Smooth muscle cell (in vitro differentiated cells): Measurements from ENCODE around the gene TBC1D22A. TPM values are rescaled to one million over a fixed set of nuclear protein-coding genes. Genes with fewer than 3 reads are reported as not detected.

Experiments
- DNase-seq: peaks from one replicate; lab custom pipeline; 2025; ENCODE audit not compliant: unreplicated experiment; lab: John Stamatoyannopoulos, UW
- H2AFZ ChIP-seq: fragments of 200-600 bp; sonication (generic); 2 replicates; pipeline ENCODE4 v1.6.0; 2016; ENCODE audit warnings: antibody characterized with exemption, low read depth, mild to moderate bottlenecking
- H3F3A ChIP-seq: fragments of 200-600 bp; sonication (generic); 2 replicates; pipeline ENCODE4 v1.6.0; 2017; ENCODE audit warnings: antibody characterized with exemption, low read depth
- H3K27ac ChIP-seq: fragments of 200-600 bp; sonication (generic); 2 replicates; pipeline ENCODE4 v1.5.1; 2016; ENCODE audit warnings: low read depth, mild to moderate bottlenecking
- H3K27me3 ChIP-seq: fragments of 200-600 bp; sonication (generic); 2 replicates; pipeline ENCODE4 v1.6.1; 2016; ENCODE audit warnings: low read depth, mild to moderate bottlenecking
- H3K36me3 ChIP-seq: fragments of 200-600 bp; sonication (generic); 2 replicates; pipeline ENCODE4 v1.5.1; 2016; ENCODE audit warnings: low read depth
- H3K4me1 ChIP-seq: fragments of 200-600 bp; sonication (generic); 2 replicates; pipeline ENCODE4 v1.5.1; 2016; ENCODE audit warnings: low read depth
- H3K4me2 ChIP-seq: fragments of 200-600 bp; sonication (generic); 2 replicates; pipeline ENCODE4 v1.6.0; 2016; ENCODE audit warnings: mild to moderate bottlenecking
- H3K4me3 ChIP-seq: fragments of 200-600 bp; sonication (generic); 2 replicates; pipeline ENCODE4 v1.5.1; 2016; ENCODE audit warnings: mild to moderate bottlenecking
- H3K79me2 ChIP-seq: fragments of 200-600 bp; sonication (generic); 2 replicates; pipeline ENCODE4 v1.6.0; 2016; ENCODE audit warnings: low read depth, mild to moderate bottlenecking
- H3K9ac ChIP-seq: fragments of 200-600 bp; sonication (generic); 2 replicates; pipeline ENCODE4 v1.6.0; 2016; ENCODE audit warnings: low read depth
- H3K9me3 ChIP-seq: fragments of 200-600 bp; sonication (generic); replicated peaks from 2 replicates; pipeline ENCODE4 v1.5.1; 2016; ENCODE audit warnings: low read depth
- H4K20me1 ChIP-seq: fragments of 200-600 bp; sonication (generic); 2 replicates; pipeline ENCODE4 v1.6.0; 2016; ENCODE audit warnings: low read depth
- WGBS: methylation state at CpG from one replicate; pipeline ENCODE4 v1.1.7; 2016; ENCODE audit warnings: low lambda C conversion rate; 5-methylcytosine and 5-hydroxymethylcytosine counted together
- polyA plus RNA-seq: library from polyadenylated mRNA; unstranded; fragments of >200 nt; fragmentation: Nextera tagmentation; extraction: Ambion mirVana; gene quantifications from 2 replicates; pipeline ENCODE4 v1.2.1, GENCODE V29; 2016
- total RNA-seq: library from RNA; depleted of rRNA; stranded (reverse); fragments of >200 nt; gene quantifications from 2 replicates; pipeline ENCODE4 v1.2.3, GENCODE V29; 2014
- TF ChIP-seq, protein P1 (sequence below): fragments of 200-600 bp; sonication (generic); IDR thresholded peaks from 2 replicates; pipeline ENCODE4 v1.5.1; 2017; ENCODE audit warnings: borderline replicate concordance, mild to moderate bottlenecking, antibody characterized with exemption; ENCODE audit not compliant: insufficient read depth, poor library complexity, severe bottlenecking

The TBC1D22A gene
- total and polyA plus RNA-seq, 2 experiments from 2014 or later: 12.5 to 14.4 TPM

DNA sequence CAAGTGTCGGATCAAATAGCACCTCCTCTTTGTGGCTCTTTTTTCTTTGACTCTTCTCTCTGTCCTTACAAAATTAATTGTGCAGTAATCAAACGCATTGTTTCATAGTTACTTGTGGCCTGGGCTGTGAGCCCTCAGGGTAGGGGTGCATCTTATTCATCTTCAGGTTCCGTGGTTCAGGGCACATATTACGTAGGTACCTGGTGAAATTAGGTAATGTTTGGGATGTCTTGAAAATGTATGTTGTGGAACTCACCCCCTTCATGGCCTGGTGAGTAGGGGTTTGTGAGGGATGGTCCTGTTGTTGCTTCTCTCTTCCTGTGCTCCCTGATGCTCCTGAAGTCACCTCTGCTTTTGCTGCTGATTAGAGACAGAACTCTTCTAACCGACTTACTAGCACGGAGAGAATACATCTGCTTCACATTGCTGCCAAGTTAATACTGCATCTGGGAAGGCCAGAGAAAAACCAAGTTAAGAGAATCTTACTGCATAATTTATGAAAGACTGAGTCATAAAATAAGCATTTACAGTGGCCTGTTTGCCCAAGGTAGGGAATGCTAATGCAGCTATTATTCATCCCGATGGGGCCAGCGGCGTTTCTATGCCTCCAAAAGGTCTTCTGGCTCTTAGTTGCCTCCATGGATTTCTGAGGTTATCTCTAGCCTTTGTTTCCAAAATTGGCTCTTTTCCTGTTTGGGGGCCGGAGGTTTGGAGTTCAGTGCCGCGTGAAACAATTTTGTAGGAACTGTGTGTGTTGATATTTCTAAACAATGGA is 66.9 kb downstream of the TBC1D22A start:
- Histone ChIP-seq H3K4me3 (no peak overlapping the region), H3K79me2 (no peaks in the 10 kb centered on the region), H3K4me1 (peaks cover 8% of the 10 kb centered on the region), H2AFZ (no peak overlapping the region), H3K4me2 (peak overlapping the region; percentile 78), H3F3A (peaks cover 12% of the 10 kb centered on the region), H3K27me3 (no peaks in the 10 kb centered on the region), H4K20me1 (peaks cover 35% of the 10 kb centered on the region), H3K36me3 (no peaks in the 10 kb centered on the region), H3K27ac (peak overlapping the region; percentile 91), H3K9me3 (no peaks in the 10 kb centered on the region), H3K9ac (peak overlapping the region; percentile 77)
- no peak for DNase-seq
- WGBS: 38% methylated on average over 12 of the region's 12 CpGs
- TF ChIP-seq, protein P1, sequence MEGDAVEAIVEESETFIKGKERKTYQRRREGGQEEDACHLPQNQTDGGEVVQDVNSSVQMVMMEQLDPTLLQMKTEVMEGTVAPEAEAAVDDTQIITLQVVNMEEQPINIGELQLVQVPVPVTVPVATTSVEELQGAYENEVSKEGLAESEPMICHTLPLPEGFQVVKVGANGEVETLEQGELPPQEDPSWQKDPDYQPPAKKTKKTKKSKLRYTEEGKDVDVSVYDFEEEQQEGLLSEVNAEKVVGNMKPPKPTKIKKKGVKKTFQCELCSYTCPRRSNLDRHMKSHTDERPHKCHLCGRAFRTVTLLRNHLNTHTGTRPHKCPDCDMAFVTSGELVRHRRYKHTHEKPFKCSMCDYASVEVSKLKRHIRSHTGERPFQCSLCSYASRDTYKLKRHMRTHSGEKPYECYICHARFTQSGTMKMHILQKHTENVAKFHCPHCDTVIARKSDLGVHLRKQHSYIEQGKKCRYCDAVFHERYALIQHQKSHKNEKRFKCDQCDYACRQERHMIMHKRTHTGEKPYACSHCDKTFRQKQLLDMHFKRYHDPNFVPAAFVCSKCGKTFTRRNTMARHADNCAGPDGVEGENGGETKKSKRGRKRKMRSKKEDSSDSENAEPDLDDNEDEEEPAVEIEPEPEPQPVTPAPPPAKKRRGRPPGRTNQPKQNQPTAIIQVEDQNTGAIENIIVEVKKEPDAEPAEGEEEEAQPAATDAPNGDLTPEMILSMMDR: no peak

DNA sequence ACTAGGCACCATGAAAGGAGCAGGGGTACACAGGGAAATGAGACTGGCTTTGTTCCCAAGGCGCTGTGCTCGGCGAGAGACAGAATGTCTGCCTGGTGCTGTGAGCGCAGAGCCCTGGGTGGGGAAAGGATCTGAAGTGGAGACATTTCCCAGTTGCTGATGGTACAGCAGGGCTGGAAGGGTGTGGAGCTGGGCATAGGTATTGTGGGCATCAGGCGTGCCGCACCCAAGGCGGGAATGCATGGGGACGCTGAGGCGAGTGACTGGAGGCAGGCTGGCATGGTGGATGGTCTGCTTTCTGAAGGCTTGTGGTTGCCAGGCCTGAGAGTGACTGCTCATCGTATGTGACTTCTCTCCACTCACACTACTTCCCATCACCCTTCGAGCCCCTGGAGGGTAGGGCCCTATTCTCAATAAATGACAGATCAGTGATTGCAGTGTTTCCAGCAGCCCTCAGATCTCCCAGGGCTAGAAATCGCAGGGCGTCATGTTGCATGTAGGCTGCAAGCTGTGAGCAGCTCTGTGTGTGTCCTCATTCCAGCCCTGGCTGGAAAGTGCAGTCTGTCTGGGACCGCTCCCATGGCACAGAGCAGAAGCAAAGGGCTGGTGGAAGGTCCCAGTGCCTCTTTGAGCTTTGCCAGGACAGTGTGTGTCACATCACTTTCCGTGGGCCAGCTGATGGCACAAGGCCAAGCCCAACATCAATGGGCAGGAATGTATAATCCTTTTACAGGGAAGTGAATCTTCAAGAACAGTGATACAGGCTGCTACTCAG is 67.7 kb downstream of the TBC1D22A start:
- TF ChIP-seq, protein P1: no peak
- Histone ChIP-seq H3K4me3 (no peak overlapping the region), H3K27ac (peak overlapping the region; percentile 91), H3K9me3 (no peaks in the 10 kb centered on the region), H3K27me3 (no peaks in the 10 kb centered on the region), H3K79me2 (no peaks in the 10 kb centered on the region), H4K20me1 (peaks cover 35% of the 10 kb centered on the region), H2AFZ (no peak overlapping the region), H3K36me3 (no peaks in the 10 kb centered on the region), H3K4me2 (peak overlapping the region; percentile 78), H3F3A (peaks cover 12% of the 10 kb centered on the region), H3K4me1 (peaks cover 8% of the 10 kb centered on the region), H3K9ac (peak overlapping the region; percentile 77)
- WGBS: 59% methylated on average over 10 of the region's 15 CpGs
- peak; percentile 15 for DNase-seq

DNA sequence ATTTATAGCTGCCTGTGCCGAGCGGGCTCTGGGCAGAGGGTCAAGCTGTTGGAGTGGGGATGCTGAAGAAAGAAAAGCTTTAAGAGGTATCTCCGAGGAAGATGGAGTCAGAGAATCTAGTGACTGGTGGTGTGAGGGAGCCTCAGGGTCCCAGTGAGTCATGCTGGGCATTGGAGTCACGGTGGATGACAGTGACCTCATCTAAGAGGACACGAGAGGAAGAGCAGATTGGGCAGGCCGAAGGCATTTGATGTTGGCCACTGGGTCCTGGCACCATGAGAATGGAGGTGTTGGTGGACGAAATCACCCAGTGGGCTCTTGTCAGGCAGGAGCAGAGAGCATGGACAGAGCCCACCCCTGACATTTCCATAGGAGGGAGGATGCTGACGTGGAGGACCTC is 68.4 kb downstream of the TBC1D22A start:
- WGBS: 78% methylated on average over 8 of the region's 8 CpGs
- Histone ChIP-seq H4K20me1 (peaks cover 35% of the 10 kb centered on the region), H3K36me3 (peaks cover 6% of the 10 kb centered on the region), H3K9ac (peak overlapping the region; percentile 77), H3K4me1 (peaks cover 8% of the 10 kb centered on the region), H3K4me3 (no peak overlapping the region), H3K79me2 (no peaks in the 10 kb centered on the region), H3K4me2 (peak overlapping the region; percentile 78), H3K27me3 (no peaks in the 10 kb centered on the region), H3K9me3 (peaks cover 3% of the 10 kb centered on the region), H2AFZ (no peak overlapping the region), H3K27ac (peak overlapping the region; percentile 91), H3F3A (peaks cover 12% of the 10 kb centered on the region)
- TF ChIP-seq, protein P1: no peak
- DNase-seq: no peak
